ENCODE data around the gene KCNIP3.

The KCNIP3 gene

DNA sequence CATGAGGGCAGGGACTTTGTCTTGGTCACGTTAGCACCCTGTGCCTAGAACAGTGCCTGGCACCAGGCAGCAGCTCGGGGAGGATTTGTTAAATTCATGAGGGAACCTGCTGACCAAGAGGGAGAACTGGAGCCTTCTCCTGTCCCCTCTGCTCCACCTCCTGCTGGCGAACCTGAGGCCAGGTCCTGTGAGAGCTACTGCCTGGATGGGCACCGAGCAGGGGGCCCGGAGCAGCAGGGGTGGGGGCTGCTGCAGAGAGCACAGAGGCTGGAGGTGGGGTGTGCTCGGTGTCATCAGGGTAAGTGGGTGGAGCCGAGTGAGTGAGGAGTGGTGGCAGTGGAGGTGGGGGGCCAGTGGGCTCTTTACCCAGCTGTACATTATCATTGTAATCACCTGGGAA lies 53.2 kb downstream of the KCNIP3 start:
- peaks cover 30% of the 10 kb centered on the region for H3K27me3 ChIP-seq (ENCODE audit: insufficient read depth, insufficient read length)
- peaks cover 19% of the 10 kb centered on the region for H3K4me1 ChIP-seq (ENCODE audit: insufficient read depth, insufficient read length)
- H3K36me3 ChIP-seq (ENCODE audit: insufficient read depth, insufficient read length, low read length): no peaks in the 10 kb centered on the region
- no peak for DNase-seq (ENCODE audit: low read depth, low spot score)
- H3K9me3 ChIP-seq (ENCODE audit: insufficient read depth, low read length): no peaks in the 10 kb centered on the region
- TF ChIP-seq SUZ12 (IDR thresholded peaks at IDR 0.05; ENCODE audit: extremely low read depth, insufficient read depth, insufficient read length): no peak
- no peak for TF ChIP-seq YY1 (IDR thresholded peaks at IDR 0.05; ENCODE audit: insufficient read depth, insufficient read length)
- no peak for TF ChIP-seq ZNF274 (IDR thresholded peaks at IDR 0.05; ENCODE audit: low read depth, low read length)
- H3K4me3 ChIP-seq (ENCODE audit: insufficient read length, low read depth): no peak overlapping the region
- H3K9ac ChIP-seq (ENCODE audit: insufficient read length, low read depth): no peak overlapping the region

DNA sequence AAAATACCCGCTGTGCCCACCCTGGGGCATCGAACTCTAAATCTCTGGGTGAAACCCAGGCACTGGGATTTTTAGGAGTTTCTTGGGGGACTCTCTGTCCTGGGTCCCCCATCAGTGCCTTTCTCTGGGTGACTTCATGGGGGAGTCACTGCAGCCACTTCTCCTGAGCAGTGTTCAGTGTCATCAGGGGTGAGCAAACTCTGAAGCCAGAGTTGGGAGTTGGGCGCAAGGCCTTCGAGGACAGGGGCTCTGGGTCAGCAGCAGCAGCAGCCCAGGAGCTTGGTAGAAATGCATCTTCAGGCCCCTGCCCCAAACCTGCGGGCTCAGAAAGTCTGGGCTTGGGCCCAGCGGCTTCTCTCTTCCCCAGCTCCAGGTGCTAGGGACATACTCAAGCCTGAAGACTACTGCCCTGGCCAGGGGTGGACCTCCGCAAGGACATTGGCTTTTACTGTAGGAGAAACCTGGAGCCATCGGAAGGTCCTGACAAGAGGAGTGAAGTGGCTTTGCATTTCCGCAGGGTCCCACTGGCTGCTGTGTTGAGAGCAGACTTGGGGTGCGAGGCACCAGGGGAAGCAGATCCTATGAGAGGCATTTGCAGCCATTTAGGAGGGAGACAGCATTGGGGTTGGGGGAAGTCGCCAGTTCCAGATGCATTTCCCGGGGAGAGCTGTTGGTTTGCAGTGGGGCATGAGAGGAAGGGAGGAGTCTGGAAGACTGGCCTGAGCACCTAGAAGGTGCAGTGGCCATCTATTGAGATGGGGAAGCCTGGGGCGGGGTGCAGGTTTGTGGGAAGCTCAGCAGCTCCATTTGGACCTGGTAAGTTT lies 53.8 kb downstream of the KCNIP3 start:
- no peak overlapping the region for H3K4me3 ChIP-seq (ENCODE audit: insufficient read length, low read depth)
- no peak overlapping the region for H3K9ac ChIP-seq (ENCODE audit: insufficient read length, low read depth)
- no peaks in the 10 kb centered on the region for H3K9me3 ChIP-seq (ENCODE audit: insufficient read depth, low read length)
- TF ChIP-seq ZNF274 (IDR thresholded peaks at IDR 0.05; ENCODE audit: low read depth, low read length) (no peak), SUZ12 (IDR thresholded peaks at IDR 0.05; ENCODE audit: extremely low read depth, insufficient read depth, insufficient read length) (no peak), YY1 (IDR thresholded peaks at IDR 0.05; ENCODE audit: insufficient read depth, insufficient read length) (no peak)
- no peaks in the 10 kb centered on the region for H3K36me3 ChIP-seq (ENCODE audit: insufficient read depth, insufficient read length, low read length)
- no peak for DNase-seq (ENCODE audit: low read depth, low spot score)
- peaks cover 24% of the 10 kb centered on the region for H3K27me3 ChIP-seq (ENCODE audit: insufficient read depth, insufficient read length)
- H3K4me1 ChIP-seq (ENCODE audit: insufficient read depth, insufficient read length): peaks cover 19% of the 10 kb centered on the region

DNA sequence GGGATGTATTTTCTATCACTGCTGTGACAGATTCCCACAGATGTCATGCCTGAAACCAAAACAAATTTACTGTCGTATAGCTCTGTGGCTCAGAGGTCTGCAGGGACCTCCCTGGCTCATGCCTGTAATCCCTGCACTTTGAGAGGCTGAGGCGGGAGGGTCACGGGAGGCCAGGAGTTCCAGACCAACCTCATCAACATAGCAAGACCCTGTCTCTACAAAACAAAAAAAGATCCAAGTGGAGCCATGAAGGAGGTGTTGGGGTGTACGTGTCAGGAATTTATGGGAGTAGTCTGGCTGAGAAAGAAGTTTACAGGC lies 54.4 kb downstream of the KCNIP3 start:
- DNase-seq (ENCODE audit: low read depth, low spot score): no peak
- no peak overlapping the region for H3K9ac ChIP-seq (ENCODE audit: insufficient read length, low read depth)
- H3K4me3 ChIP-seq (ENCODE audit: insufficient read length, low read depth): no peak overlapping the region
- H3K4me1 ChIP-seq (ENCODE audit: insufficient read depth, insufficient read length): peaks cover 19% of the 10 kb centered on the region
- TF ChIP-seq YY1 (IDR thresholded peaks at IDR 0.05; ENCODE audit: insufficient read depth, insufficient read length) (no peak), SUZ12 (IDR thresholded peaks at IDR 0.05; ENCODE audit: extremely low read depth, insufficient read depth, insufficient read length) (no peak), ZNF274 (IDR thresholded peaks at IDR 0.05; ENCODE audit: low read depth, low read length) (no peak)
- no peaks in the 10 kb centered on the region for H3K36me3 ChIP-seq (ENCODE audit: insufficient read depth, insufficient read length, low read length)
- H3K9me3 ChIP-seq (ENCODE audit: insufficient read depth, low read length): no peaks in the 10 kb centered on the region
- peaks cover 23% of the 10 kb centered on the region for H3K27me3 ChIP-seq (ENCODE audit: insufficient read depth, insufficient read length)

DNA sequence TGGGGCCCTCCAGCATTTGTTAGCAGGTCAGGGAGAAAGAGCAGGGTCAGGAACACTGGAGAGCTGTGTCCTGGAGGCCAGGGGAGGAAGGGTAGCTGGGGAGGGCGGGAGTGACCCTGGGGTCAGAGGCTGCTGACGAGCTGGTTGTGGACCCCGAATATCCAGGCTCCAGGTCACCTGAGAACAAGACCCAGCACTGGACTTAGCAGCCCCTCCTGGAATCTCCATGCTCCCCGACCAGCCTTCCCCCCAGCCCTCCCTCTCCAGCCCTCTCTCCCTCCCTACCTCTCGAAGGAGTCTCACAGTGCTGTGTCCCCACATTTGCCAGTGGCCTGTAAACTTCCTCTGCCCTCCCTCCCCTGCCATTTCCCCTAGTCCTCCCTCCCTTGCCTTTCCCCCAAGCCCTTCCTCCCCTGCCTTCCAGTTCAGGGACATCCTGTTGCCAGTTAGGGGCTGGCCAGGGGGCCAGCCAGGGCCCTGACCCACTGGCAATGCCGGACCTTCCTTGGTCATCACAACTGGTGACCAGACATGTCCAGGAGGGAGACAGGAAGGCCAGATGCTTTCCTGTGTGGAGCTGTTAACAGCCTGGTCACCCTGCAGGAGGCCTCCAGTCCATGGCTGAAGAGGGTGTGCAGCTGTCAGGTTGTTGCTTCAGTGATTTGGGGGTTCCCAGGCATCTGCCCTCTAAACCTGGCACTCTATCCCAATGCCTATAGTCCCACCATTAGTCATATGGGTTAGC lies 55.3 kb downstream of the KCNIP3 start:
- H3K36me3 ChIP-seq (ENCODE audit: insufficient read depth, insufficient read length, low read length): no peaks in the 10 kb centered on the region
- DNase-seq (ENCODE audit: low read depth, low spot score): no peak
- TF ChIP-seq SUZ12 (IDR thresholded peaks at IDR 0.05; ENCODE audit: extremely low read depth, insufficient read depth, insufficient read length) (no peak), YY1 (IDR thresholded peaks at IDR 0.05; ENCODE audit: insufficient read depth, insufficient read length) (no peak), ZNF274 (IDR thresholded peaks at IDR 0.05; ENCODE audit: low read depth, low read length) (no peak)
- no peak overlapping the region for H3K9ac ChIP-seq (ENCODE audit: insufficient read length, low read depth)
- no peaks in the 10 kb centered on the region for H3K9me3 ChIP-seq (ENCODE audit: insufficient read depth, low read length)
- H3K4me1 ChIP-seq (ENCODE audit: insufficient read depth, insufficient read length): peaks cover 13% of the 10 kb centered on the region
- peaks cover 14% of the 10 kb centered on the region for H3K27me3 ChIP-seq (ENCODE audit: insufficient read depth, insufficient read length)
- H3K4me3 ChIP-seq (ENCODE audit: insufficient read length, low read depth): no peak overlapping the region

DNA sequence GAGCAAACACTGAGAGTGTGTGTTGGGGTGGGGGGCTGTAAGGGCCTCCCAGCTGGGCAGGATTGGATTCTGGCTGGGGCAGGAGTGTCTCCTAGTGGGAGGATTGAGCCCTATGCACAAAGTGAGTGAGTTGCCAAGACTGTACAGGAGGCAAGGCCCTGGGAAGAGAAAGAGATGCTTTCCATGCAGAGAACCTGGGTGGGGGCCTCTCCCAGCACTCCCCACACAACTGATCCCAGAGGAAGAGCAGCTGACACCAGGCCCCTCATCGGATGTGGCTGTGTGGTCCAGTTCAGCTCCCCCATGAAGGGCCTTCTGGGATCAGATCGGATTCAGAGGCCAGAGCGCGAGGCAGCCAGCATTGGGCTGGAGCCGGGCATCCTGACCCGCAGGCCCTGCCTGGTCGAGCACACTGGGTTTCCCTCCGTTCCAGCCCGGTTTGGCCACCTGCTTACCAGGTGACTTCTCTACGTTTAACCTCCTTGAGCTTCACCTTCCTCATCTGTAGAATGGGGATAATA lies 56.0 kb downstream of the KCNIP3 start:
- H3K27me3 ChIP-seq (ENCODE audit: insufficient read depth, insufficient read length): peaks cover 8% of the 10 kb centered on the region
- H3K9me3 ChIP-seq (ENCODE audit: insufficient read depth, low read length): no peaks in the 10 kb centered on the region
- H3K4me3 ChIP-seq (ENCODE audit: insufficient read length, low read depth): no peak overlapping the region
- no peaks in the 10 kb centered on the region for H3K36me3 ChIP-seq (ENCODE audit: insufficient read depth, insufficient read length, low read length)
- no peak overlapping the region for H3K9ac ChIP-seq (ENCODE audit: insufficient read length, low read depth)
- peaks cover 11% of the 10 kb centered on the region for H3K4me1 ChIP-seq (ENCODE audit: insufficient read depth, insufficient read length)
- no peak for TF ChIP-seq ZNF274 (IDR thresholded peaks at IDR 0.05; ENCODE audit: low read depth, low read length)
- TF ChIP-seq SUZ12 (IDR thresholded peaks at IDR 0.05; ENCODE audit: extremely low read depth, insufficient read depth, insufficient read length): no peak
- TF ChIP-seq YY1 (IDR thresholded peaks at IDR 0.05; ENCODE audit: insufficient read depth, insufficient read length): no peak
- no peak for DNase-seq (ENCODE audit: low read depth, low spot score)

DNA sequence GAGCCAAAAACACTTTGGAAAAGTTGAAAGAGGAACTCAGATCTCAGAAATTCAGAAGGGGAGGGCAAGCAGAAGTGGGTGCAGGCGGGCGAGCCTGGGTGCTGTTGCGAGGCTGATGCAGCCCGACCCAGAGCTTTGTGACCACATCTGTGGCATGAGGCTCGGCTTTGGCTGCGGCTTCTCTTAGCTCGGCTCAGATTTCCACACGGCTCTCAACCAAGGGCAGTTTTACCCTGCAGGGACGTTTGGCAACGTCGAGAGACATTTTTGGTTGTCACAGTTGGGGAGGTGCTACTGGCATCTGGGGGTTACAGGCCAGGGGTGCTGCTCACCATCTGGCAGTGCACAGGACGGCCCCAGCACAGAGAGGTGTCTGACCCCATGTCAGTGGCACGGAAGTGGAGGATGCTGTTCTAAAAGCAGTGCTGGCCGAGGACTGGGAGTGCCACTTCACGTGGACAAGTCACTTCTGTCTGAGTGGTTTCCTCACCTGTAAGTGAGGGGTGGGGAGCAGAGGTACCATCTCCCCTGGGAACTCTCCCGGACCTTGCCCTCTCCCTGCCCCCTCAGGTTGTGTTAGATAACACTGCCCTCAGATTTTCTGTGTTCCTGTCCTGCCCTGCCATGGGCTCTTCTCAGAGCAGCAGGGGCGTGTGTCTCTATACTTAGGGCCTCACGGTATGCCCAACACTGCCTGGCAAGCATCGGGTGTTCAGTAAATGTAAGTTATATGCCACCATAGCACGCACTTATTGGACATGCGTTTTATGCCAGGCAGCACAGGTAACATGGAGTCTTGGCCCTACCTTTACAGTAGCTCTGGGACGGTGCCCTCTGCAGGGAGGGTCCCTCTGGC lies 56.7 kb downstream of the KCNIP3 start:
- Histone ChIP-seq H3K36me3 (ENCODE audit: insufficient read depth, insufficient read length, low read length) (no peaks in the 10 kb centered on the region), H3K9me3 (ENCODE audit: insufficient read depth, low read length) (no peaks in the 10 kb centered on the region), H3K4me1 (ENCODE audit: insufficient read depth, insufficient read length) (peaks cover 11% of the 10 kb centered on the region), H3K4me3 (ENCODE audit: insufficient read length, low read depth) (no peak overlapping the region), H3K9ac (ENCODE audit: insufficient read length, low read depth) (peak overlapping the region; percentile 26), H3K27me3 (ENCODE audit: insufficient read depth, insufficient read length) (peaks cover 3% of the 10 kb centered on the region)
- TF ChIP-seq ZNF274 (IDR thresholded peaks at IDR 0.05; ENCODE audit: low read depth, low read length) (no peak), SUZ12 (IDR thresholded peaks at IDR 0.05; ENCODE audit: extremely low read depth, insufficient read depth, insufficient read length) (no peak), YY1 (IDR thresholded peaks at IDR 0.05; ENCODE audit: insufficient read depth, insufficient read length) (no peak)
- DNase-seq (ENCODE audit: low read depth, low spot score): no peak

Measured in NT2/D1 (cell line).